ENCODE results near the gene KMT2A. TPM values are rescaled to one million over a fixed set of nuclear protein-coding genes. Genes with fewer than 3 reads are reported as not detected.

Gene KMT2A
- total RNA-seq, 3 donors from 2014 or later: 42.5 to 54.8 (median 44.1) TPM

DNA sequence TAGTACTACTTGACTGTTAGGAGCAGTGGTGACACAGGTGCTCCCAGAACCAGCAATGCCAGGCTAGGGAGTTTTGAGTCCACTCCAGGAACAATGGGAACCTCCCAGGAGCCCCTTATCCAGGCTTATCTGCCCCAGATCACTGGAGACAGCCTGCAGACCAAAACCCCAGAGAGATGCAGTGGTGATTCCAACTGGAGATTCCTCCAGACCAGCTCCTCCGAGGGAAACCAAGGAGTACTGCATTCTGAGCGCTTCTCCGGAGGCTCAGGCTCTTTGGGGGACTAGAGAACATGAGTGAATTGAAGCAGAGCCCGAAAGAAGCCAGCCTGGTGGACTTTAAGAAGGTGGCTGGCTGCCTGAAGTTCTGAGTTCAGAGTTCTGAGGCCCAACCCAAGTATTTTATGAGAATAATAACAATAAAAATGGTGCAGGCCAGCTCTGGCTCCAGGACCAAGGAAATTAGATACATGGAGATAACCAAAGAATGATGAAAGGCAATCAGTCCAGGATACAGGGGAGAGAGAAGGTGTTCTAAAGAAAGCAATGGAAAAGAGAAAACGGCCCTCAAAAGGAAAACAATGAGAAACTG, 93.4 kb downstream of the KMT2A start:
- Mint-ChIP-seq H3K4me3 (peak overlapping the region; percentile 90), H3K36me3 (ENCODE audit: insufficient read depth) (peaks cover 2% of the 10 kb centered on the region), H3K9me3 (no peaks in the 10 kb centered on the region), H3K4me1 (ENCODE audit: low read depth) (peaks cover 26% of the 10 kb centered on the region), H3K27me3 (ENCODE audit: low read depth) (no peaks in the 10 kb centered on the region)
- DNase-seq (no peak), ATAC-seq (no peak)

DNA sequence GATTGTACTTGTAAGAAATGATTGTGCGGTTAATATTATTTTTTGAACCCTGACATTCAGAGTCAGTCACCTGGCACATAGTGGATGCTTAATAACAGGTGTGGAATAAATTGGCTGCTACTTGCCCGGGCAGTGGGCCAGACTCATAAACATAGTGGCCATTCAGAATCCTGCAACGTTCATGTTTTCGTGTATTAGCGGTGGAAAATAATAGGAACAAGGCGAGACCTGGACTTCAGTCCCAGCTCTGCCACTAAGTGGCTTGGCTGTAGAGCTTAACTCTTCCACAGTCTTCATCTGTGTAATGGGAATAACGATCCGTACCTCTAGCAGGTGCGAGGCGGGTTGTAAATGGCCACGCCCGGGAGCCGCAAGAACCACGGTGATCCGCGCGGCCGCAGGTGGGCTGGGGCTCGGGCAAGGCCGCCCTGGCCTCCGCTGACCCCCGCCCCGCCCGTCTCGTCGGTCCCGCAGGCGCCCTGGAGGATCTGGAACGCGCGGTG, 93.9 kb downstream of the KMT2A start:
- ATAC-seq (no peak), DNase-seq (no peak)
- Mint-ChIP-seq H3K36me3 (ENCODE audit: insufficient read depth) (no peaks in the 10 kb centered on the region), H3K4me3 (peak overlapping the region; percentile 90), H3K4me1 (ENCODE audit: low read depth) (peaks cover 26% of the 10 kb centered on the region), H3K9me3 (no peaks in the 10 kb centered on the region), H3K27me3 (ENCODE audit: low read depth) (no peaks in the 10 kb centered on the region)

DNA sequence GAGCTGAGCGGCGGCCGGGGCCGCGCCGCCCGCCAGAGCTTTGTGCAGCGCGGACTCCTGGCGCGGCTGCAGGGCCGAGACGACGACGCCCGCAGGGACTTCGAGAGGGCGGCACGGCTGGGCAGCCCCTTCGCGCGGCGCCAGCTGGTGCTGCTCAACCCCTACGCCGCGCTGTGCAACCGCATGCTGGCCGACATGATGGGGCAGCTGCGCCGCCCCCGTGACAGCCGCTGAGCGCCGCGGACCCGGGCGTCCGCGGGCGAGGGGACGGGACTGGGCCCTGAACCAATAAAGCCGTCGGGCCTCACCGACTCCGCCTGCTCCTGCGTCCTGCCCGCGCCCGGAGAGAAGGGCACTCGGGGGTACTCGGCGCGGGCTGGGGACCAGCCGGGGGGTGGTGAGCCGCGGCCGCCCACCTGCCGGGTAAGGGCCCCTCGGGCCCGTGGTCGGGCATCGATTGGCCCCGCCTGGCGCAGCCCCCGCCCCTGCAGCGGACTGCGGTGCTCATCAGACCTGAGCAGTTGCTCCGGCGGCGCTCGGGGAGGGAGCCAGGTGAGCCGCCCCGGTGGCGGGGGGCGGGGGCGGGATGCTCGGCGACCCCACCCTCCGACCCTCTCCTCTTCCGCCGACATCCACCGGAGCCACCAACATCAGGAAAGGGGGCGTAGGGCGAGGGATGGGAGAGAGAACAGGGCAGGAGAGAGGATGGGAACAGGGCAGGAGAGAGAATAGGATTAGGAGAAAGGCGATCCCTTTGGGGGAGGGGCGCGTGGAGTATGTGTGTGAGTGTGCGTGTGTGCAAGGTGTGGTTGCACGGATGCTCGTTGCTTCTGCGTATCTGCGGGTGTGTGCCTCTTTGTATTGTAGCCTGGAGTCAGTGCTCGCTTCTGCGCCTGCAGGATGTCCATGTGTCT, 94.6 kb downstream of the KMT2A start, which contains the start of gene TMEM25:
Gene TMEM25, plus strand, starts transcription at position 510 of the 914 bp plus-strand sequence. CDS start 610 bp downstream, outside the sequence.
- Mint-ChIP-seq H3K36me3 (ENCODE audit: insufficient read depth) (no peaks in the 10 kb centered on the region), H3K4me1 (ENCODE audit: low read depth) (peaks cover 26% of the 10 kb centered on the region), H3K9me3 (no peaks in the 10 kb centered on the region), H3K4me3 (peak within 1 kb of the TSS; percentile 90), H3K27me3 (ENCODE audit: low read depth) (no peaks in the 10 kb centered on the region)
- DNase-seq (peak; percentile 67), ATAC-seq (peak; percentile 88 to 92)

DNA sequence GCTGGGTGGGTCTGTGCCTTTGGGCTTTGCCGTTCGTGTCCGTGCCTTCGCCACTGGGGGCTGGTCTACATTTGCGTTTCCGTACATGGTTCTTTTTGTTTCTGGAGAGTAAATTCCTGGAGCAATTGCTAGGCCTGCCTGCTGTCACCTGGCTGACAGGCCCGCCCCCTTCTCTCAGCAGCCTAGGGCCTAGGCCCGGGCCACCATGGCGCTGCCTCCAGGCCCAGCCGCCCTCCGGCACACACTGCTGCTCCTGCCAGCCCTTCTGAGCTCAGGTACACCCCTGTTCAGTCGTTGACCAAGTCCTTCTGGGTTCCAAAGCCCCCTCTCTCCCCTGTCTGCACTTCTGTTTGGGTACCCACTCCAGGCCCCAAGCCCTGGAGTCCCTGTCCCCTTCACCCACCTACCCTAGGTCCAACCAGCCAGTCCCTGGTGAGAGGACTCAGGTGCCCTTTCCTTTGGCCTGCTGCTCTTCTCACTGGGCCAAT, 95.3 kb downstream of the KMT2A start:
- H3K9me3 Mint-ChIP-seq: no peaks in the 10 kb centered on the region
- peaks cover 24% of the 10 kb centered on the region for H3K4me1 Mint-ChIP-seq (ENCODE audit: low read depth)
- DNase-seq (no peak), ATAC-seq (peak; percentile 11 to 13)
- no peaks in the 10 kb centered on the region for H3K36me3 Mint-ChIP-seq (ENCODE audit: insufficient read depth)
- H3K4me3 Mint-ChIP-seq: peak overlapping the region; percentile 90
- no peaks in the 10 kb centered on the region for H3K27me3 Mint-ChIP-seq (ENCODE audit: low read depth)

DNA sequence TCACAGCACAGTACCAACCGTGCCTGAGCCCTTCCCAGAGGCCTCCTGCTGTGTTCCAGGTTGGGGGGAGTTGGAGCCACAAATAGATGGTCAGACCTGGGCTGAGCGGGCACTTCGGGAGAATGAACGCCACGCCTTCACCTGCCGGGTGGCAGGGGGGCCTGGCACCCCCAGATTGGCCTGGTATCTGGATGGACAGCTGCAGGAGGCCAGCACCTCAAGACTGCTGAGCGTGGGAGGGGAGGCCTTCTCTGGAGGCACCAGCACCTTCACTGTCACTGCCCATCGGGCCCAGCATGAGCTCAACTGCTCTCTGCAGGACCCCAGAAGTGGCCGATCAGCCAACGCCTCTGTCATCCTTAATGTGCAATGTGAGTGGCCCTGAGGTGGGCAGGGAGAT, 95.8 kb downstream of the KMT2A start:
- no peaks in the 10 kb centered on the region for H3K27me3 Mint-ChIP-seq (ENCODE audit: low read depth)

DNA sequence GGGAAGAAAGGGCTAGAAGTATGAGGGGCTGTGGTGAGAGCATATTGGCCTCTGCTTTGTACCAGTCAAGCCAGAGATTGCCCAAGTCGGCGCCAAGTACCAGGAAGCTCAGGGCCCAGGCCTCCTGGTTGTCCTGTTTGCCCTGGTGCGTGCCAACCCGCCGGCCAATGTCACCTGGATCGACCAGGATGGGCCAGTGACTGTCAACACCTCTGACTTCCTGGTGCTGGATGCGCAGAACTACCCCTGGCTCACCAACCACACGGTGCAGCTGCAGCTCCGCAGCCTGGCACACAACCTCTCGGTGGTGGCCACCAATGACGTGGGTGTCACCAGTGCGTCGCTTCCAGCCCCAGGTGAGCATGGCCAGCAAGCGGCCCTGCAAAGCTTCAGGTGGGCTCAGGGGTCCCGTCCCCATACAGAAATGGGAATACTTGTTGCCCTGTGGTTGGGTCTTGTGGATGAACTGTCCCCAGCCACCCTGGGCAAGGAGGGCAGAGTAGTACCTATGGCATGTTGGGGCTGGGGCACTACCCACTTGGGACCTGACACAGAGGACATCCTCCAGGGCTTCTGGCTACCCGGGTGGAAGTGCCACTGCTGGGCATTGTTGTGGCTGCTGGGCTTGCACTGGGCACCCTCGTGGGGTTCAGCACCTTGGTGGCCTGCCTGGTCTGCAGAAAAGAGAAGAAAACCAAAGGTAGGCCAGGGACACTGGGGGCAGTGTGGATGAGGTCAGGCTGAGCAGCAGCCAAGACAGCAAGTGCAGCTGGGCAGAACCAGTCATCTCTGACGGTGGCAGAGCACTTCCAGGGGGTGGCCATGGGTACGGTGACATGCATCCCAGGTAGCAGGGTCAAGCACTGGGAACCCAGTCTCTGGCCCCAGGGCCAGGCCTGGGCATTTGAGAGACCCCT, 96.8 kb downstream of the KMT2A start:
- DNase-seq: no peak
- H3K4me1 Mint-ChIP-seq (ENCODE audit: low read depth): peaks cover 21% of the 10 kb centered on the region
- no peaks in the 10 kb centered on the region for H3K36me3 Mint-ChIP-seq (ENCODE audit: insufficient read depth)
- H3K4me3 Mint-ChIP-seq: no peak overlapping the region
- no peaks in the 10 kb centered on the region for H3K27me3 Mint-ChIP-seq (ENCODE audit: low read depth)
- no peak for ATAC-seq
- H3K9me3 Mint-ChIP-seq: no peaks in the 10 kb centered on the region

More for the DNA sequence above, 95.8 kb downstream of the KMT2A start:
- H3K9me3 Mint-ChIP-seq: no peaks in the 10 kb centered on the region
- H3K4me3 Mint-ChIP-seq: peak overlapping the region; percentile 90
- DNase-seq: no peak
- peaks cover 24% of the 10 kb centered on the region for H3K4me1 Mint-ChIP-seq (ENCODE audit: low read depth)
- ATAC-seq: no peak
- no peaks in the 10 kb centered on the region for H3K36me3 Mint-ChIP-seq (ENCODE audit: insufficient read depth)

DNA sequence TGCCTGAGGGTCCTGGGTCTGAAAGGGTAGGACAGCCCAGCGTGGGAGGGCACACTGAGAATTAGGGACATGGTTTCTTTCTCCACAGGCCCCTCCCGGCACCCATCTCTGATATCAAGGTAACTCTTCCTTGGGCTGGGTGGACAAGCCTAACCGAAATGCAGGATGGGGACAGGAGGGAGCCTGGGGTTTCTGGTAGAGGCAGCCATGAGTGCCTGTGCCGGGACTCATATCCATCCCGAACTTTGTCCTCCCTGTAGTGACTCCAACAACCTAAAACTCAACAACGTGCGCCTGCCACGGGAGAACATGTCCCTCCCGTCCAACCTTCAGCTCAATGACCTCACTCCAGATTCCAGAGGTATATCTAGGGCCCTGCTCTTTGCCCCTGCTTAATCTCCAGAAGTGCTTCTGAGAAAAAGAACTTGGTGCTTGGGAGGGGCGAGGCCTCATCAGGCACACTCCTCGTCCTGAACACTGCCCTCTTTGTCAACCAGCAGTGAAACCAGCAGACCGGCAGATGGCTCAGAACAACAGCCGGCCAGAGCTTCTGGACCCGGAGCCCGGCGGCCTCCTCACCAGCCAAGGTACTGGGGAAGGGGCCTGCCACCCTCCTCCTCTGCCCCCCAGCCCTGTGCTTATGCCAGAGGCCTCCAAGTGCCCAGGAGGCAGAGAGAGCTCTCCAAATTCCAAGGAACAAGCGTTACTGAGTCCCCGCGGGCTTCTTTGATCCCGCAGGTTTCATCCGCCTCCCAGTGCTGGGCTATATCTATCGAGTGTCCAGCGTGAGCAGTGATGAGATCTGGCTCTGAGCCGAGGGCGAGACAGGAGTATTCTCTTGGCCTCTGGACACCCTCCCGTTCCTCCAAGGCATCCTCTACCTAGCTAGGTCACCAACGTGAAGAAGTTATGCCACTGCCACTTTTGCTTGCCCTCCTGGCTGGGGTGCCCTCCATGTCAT, 97.8 kb downstream of the KMT2A start:
- Mint-ChIP-seq H3K4me3 (no peak overlapping the region), H3K4me1 (ENCODE audit: low read depth) (peaks cover 19% of the 10 kb centered on the region), H3K9me3 (no peaks in the 10 kb centered on the region), H3K27me3 (ENCODE audit: low read depth) (no peaks in the 10 kb centered on the region), H3K36me3 (ENCODE audit: insufficient read depth) (no peaks in the 10 kb centered on the region)
- no peak for ATAC-seq
- no peak for DNase-seq

DNA sequence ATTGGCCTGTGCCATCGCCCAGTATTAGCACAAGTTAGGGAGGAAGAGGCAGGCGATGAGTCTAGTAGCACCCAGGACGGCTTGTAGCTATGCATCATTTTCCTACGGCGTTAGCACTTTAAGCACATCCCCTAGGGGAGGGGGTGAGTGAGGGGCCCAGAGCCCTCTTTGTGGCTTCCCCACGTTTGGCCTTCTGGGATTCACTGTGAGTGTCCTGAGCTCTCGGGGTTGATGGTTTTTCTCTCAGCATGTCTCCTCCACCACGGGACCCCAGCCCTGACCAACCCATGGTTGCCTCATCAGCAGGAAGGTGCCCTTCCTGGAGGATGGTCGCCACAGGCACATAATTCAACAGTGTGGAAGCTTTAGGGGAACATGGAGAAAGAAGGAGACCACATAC, 99.0 kb downstream of the KMT2A start:
- Mint-ChIP-seq H3K9me3 (no peaks in the 10 kb centered on the region), H3K27me3 (ENCODE audit: low read depth) (no peaks in the 10 kb centered on the region), H3K4me3 (no peak overlapping the region), H3K36me3 (ENCODE audit: insufficient read depth) (peaks cover 2% of the 10 kb centered on the region), H3K4me1 (ENCODE audit: low read depth) (peaks cover 8% of the 10 kb centered on the region)
- no peak for DNase-seq
- ATAC-seq: no peak

DNA sequence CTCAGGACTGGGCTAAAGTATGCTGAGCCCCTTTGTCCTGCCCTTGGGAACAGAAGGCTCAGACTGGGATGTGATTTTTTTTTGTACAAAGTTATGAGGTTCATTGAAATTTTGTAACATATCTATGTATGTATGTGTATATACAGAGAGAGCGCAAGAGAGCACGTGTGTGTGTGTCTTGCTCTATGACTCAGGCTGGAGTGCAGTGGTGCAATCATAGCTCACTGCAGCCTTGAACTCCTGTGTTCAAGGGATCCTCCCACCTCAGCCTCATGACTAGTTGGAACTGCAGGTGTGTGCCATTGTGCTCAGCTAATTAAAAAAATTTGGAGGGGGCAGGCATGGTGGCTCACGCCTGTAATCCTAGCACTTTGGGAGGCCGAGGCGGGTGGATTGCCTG, 100.4 kb downstream of the KMT2A start:
- ATAC-seq (no peak), DNase-seq (no peak)
- no peaks in the 10 kb centered on the region for H3K27me3 Mint-ChIP-seq (ENCODE audit: low read depth)
- no peaks in the 10 kb centered on the region for H3K9me3 Mint-ChIP-seq
- peaks cover 2% of the 10 kb centered on the region for H3K36me3 Mint-ChIP-seq (ENCODE audit: insufficient read depth)
- peaks cover 3% of the 10 kb centered on the region for H3K4me1 Mint-ChIP-seq (ENCODE audit: low read depth)
- H3K4me3 Mint-ChIP-seq: no peak overlapping the region

DNA sequence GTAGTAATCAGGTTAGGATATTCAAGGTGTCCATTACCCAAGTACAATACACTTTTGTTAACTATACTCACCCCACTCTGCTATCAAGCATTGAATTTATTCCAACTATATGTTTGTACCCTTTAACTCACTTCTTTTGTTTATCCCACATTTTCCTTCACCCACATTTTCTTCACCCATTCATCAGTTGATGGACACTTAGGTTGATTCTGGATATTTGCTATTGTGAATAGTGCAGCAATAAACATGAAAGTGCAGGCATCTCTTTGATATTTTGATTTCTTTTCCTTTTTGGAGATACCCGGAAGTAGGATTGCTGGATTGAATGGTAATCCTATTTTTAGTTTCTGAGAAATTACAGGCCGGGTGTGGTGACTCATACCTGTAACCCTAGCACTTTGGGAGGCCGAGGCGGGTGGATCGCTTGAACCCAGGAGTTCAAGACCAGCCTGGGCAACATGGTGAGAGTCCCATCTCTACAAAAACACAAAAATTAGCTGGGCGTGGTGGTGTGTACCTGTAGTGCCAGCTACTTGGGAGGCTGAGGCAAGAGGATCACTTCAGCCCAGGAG, 101.2 kb downstream of the KMT2A start:
- H3K36me3 Mint-ChIP-seq (ENCODE audit: insufficient read depth): peaks cover 2% of the 10 kb centered on the region
- no peaks in the 10 kb centered on the region for H3K27me3 Mint-ChIP-seq (ENCODE audit: low read depth)
- DNase-seq: no peak
- H3K4me3 Mint-ChIP-seq: no peak overlapping the region
- no peaks in the 10 kb centered on the region for H3K9me3 Mint-ChIP-seq
- no peak for ATAC-seq
- no peaks in the 10 kb centered on the region for H3K4me1 Mint-ChIP-seq (ENCODE audit: low read depth)

DNA sequence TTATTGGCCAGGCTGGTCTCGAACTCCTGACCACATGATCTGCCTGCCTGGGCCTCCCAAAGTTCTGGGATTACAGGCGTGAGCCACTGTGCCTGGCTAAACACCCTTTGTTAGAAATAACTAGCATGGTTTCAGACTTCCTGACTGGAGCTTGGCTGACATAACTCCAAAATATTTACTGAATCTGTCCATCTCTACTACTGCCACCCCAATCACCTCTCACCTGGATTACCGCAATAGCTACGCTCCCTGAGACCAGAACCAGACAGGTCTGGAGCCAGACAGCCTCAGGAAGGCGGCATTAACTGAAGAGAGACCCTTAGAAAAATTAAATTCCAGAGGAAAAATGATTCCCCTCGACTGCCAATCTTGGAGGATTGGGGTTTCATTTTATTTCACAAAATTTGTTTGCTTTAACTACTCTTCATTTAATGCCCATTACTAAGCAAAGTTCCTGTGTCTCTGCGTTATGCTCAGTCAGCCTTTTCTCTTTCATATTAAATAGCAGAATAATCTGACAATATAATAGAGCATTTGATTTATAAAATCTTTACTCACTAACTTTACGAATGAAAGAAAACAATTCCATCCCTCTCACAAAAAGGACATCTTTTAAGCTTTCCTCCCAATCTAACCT, 107.8 kb downstream of the KMT2A start:
- Mint-ChIP-seq H3K27me3 (ENCODE audit: low read depth) (no peaks in the 10 kb centered on the region), H3K4me1 (ENCODE audit: low read depth) (no peaks in the 10 kb centered on the region), H3K4me3 (no peak overlapping the region), H3K9me3 (no peaks in the 10 kb centered on the region), H3K36me3 (ENCODE audit: insufficient read depth) (peaks cover 9% of the 10 kb centered on the region)
- ATAC-seq: no peak
- no peak for DNase-seq

DNA sequence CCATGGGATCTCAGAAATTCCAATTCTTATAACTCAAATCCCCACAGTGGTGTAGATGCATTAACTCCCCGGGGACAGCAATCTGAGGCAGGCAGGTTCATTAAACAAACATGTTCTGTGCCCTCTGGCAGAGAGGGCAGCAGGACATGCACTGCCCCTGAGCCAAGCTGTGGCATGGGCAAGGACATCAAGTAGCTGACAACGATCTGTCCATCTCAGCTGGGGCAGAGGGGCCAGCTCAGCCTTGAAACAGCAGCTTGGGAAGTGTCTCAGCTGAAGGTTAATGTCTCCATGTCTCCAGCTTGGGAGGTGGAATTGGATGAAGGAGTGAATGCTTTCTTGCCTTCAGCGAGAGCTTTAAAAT, 108.3 kb downstream of the KMT2A start:
- no peak overlapping the region for H3K4me3 Mint-ChIP-seq
- H3K27me3 Mint-ChIP-seq (ENCODE audit: low read depth): no peaks in the 10 kb centered on the region
- H3K9me3 Mint-ChIP-seq: no peaks in the 10 kb centered on the region
- peaks cover 9% of the 10 kb centered on the region for H3K36me3 Mint-ChIP-seq (ENCODE audit: insufficient read depth)
- DNase-seq (no peak), ATAC-seq (no peak)
- no peaks in the 10 kb centered on the region for H3K4me1 Mint-ChIP-seq (ENCODE audit: low read depth)
